SH-SY5Y (cell line): ENCODE measurements around the gene BLOC1S4.

Source experiments
- GATA2 ChIP-seq: IDR thresholded peaks from 2 replicates; pipeline ENCODE4 v1.6.1; 2011; ENCODE audit warnings: mild to moderate bottlenecking, low read depth, low read length
- GATA3 ChIP-seq: IDR thresholded peaks from 2 replicates; pipeline ENCODE4 v1.6.1; 2011; ENCODE audit warnings: low read depth, mild to moderate bottlenecking, low read length, moderate library complexity

The BLOC1S4 gene

DNA sequence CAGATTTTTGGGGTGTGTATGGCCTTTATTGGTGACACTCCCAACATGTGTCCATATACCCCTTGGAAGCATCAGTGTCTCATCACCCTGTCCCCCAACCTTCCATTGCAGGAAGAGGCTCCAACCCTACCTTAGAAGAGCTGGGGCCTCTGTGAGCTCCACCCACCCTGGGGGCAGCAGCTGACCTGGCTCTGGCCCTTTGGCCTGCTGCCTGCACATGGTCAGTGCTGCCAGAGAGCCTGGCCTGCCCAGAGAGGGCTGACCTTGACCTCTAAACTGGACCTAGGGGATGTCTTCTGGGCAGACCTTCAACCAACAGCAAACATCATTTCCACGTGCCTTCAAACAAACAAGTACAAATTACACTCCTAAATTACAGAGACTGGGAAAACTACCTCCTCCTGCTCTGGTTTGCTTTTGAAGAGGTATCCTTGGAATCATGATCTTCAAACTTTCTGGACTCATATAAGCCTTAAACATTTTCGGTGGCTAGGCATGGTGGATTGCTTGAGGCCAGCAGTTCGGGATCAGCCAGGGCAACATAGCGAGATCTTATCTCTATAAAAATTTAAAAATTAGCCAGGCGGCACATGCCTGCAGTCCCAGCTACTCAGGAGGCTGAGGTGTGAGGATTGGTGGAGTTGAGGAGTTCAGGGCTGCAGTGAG, 39.2 kb downstream of the BLOC1S4 start:
- no peak for TF ChIP-seq GATA2
- no peak for TF ChIP-seq GATA3

DNA sequence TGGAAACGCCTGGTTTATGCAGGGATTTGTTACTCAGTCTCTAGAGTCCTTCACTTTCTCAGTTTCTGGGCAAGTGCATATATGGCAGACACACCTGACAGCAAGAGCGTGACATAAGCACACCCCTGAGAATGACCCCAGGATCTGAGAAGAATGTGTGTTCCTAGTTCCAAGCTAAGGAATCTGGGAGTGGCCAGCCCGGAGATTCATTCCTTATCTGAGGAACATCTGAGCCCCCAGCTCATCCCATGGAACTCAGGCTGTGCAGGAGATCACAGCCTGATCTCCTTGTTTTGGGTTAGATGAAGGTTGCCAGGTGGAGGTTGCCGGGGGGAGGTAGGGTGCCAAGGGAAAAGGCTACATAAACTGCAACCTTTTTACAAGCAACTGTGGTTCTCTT, 42.8 kb downstream of the BLOC1S4 start:
- TF ChIP-seq GATA3, result no peak
- TF ChIP-seq GATA2, result no peak

DNA sequence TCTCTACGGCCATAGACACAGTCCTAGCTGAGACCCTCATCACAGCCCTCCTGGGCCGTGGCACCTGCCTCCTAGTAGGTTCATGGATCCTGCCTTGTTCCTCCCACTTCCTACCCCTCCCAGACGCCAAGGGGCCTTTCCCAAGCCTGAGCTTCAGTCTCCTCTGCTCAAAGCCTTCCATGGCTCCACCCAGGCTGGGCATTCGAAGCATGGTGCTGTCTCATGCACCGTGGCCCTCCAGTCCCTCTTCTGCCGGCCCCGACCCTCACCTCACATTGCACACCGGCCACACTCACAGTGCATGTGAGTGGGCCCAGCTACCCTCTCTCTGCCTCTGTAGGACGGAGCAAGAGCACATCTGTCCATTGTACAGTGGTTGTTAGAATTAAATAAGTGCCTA, 44.9 kb downstream of the BLOC1S4 start:
- no peak for TF ChIP-seq GATA2
- TF ChIP-seq GATA3, result no peak

DNA sequence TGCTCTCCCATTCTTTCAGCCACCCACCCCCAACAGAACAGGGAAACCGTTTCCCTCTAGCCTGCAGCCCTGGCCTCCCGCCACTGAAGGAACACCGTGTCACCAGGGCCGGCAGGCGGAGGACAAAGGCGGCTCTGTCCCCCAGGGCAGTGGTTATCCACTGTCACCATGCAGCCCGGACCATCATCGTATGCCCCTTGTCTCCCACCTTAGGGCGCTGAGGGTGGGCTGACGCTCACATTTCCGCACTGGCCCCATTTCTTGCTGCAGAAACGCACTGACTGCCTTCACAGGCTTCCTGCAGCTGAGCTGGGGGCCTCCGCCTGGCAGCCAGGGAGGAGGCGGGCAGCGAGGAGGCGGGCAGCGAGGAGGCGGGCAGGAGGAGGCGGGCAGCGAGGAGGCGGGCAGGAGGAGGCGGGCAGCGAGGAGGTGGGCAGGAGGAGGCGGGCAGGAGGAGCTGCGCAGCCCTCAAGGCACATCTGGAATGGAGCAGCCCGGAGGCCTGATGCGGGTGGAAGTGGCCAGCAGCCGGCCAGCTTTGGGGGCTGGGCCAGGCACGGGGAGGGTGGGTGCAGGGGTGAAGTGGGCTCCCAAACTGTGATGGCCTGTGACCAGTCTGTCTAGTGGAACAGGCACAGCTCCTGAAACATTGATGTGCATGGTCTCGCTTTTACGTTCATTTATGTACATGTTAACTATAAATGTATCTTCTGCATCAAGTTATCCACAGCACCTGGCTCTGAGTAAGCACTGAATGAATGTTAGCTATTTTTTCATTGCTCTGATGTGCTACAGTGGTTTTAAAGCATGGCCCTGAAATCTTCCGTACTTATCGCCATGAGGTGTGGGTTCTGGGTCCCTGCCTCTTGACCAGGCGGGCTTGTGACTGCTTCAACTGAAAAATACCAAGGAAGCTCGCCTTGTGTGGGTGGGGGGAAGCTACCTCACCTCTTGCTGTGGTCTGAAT, 46.0 kb downstream of the BLOC1S4 start:
- no peak for TF ChIP-seq GATA2
- TF ChIP-seq GATA3, result no peak

DNA sequence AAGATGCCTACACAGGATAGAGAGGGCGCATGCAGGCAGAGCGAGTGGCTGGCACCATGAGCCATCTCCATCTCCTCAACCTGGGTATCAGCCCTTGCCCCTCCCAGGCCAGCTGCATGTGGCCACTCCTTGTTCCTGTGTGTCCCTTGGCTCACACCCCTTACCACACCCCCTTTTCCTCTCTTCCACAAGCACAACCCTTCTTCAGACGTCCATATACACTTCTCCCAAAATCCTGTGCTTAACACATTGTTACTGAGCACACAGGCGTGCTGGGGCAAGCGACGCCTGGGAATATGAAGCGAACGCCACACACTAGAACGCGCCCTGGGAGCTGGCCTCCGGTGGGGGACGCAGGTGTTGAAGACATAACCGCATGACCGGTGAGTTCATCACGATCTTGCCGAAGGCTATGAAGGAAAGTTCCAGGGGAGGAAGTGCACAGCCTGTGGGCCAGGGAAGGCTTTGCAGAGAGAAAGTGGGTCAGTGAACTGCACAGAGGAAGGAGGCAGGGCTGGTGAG, 47.4 kb downstream of the BLOC1S4 start:
- TF ChIP-seq GATA3, result no peak
- TF ChIP-seq GATA2, result no peak

DNA sequence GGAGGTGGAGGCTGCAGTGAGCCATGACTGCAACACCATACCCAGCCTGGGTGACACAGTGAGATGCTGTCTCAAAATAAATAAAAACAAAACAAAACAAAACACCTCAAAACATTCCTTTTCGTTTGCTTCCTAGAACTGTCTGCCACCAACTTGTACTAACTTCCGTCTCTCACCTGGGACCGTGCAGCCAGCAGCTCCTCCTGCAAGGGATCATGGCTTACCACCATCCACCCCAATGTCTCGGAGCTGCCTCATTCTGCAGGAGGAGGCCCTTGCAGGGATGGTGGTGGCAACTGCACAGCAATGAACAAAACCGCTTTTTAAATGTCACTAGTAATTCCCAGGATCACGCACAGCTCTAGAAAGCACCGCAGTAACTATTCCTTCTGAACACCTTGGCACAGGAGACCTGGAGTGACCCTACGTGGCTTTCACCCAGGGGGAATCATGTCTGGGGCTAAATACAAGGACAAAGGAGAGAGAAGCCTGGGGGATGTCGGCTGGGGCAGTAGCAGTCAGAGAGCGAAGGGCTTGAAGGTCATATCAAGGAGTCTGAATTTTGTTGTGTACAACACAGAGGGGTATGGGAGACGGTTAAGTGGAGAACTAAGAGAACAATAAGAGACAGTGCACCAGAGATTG, 49.1 kb downstream of the BLOC1S4 start:
- TF ChIP-seq GATA2, result no peak
- no peak for TF ChIP-seq GATA3

DNA sequence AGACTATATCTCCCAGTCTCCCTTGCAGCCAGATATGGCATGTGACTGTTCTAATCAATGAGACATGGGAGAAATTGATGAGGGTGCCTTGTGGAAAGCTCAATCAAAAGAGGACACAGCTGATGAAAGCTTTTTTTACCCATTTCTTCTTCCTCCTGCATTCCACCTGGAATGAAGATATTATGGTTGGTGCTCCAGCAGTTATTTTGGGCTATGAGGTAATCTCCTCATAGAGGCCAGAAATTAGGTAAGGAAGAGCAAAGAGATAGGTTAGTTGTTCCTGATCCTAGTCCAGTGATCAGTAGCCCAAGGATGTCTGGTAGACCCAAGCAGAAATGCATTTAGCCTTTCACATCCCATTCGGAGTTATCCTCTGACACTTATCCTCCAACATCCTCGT, 49.7 kb downstream of the BLOC1S4 start:
- no peak for TF ChIP-seq GATA2
